Stimulated activated naive B cell treated with anti-CD40 and anti-IgM and Interleukin-4, amounts not matched to agents 10 μg/mL and 1 μg/mL and 100 μg/mL, for 72 hours (primary cell): Measurements from ENCODE around the gene CYP1B1.
A peak's percentile ranks its signal among the peaks of the same experiment; 100 is the strongest.

Source experiments
- ATAC-seq, 2 donors: fragments of 150-1000 bp; cut with Tn5 transposase; replicated peaks; 2 replicates each; pipeline ENCODE4 v1.10.0; 2021; ENCODE audit warnings: moderate library complexity in 1 of 2
- DNase-seq: peaks from one replicate; pipeline ENCODE4 v3.0.0; 2021
- H3K27ac Mint-ChIP-seq: one replicate; pipeline ENCODE4 v1.8.0; 2022; ENCODE audit warnings: mild to moderate bottlenecking, mixed read lengths
- H3K27me3 Mint-ChIP-seq, 2 donors: one replicate each; pipeline ENCODE4 v1.8.0; 2022; ENCODE audit warnings: mixed read lengths in 2 of 2
- H3K36me3 Mint-ChIP-seq, 2 donors: one replicate each; pipeline ENCODE4 v1.8.0; 2022; ENCODE audit warnings: mixed read lengths in 2 of 2, mild to moderate bottlenecking in 1 of 2
- H3K4me1 Mint-ChIP-seq, 2 donors: one replicate each; pipeline ENCODE4 v1.8.0; 2022; ENCODE audit warnings: mixed read lengths in 2 of 2, mild to moderate bottlenecking in 1 of 2
- H3K4me3 Mint-ChIP-seq, 2 donors: one replicate each; pipeline ENCODE4 v1.8.0; 2022; ENCODE audit warnings: mild to moderate bottlenecking in 2 of 2, mixed read lengths in 2 of 2, moderate library complexity in 1 of 2
- H3K9me3 Mint-ChIP-seq, 2 donors: one replicate each; pipeline ENCODE4 v1.8.0; 2022; ENCODE audit warnings: mixed read lengths in 2 of 2, mild to moderate bottlenecking in 1 of 2

CYP1B1 gene

GRCh38 chr2:38108907-38109731, 33.2 kb upstream of the CYP1B1 start:
- H3K4me1 Mint-ChIP-seq = peaks cover 9 to 12% of the 10 kb centered on the region in 2 donors

GRCh38 chr2:38107738-38108410, 31.9 kb upstream of the CYP1B1 start:
- H3K4me3 Mint-ChIP-seq = no peak overlapping the region
- H3K9me3 Mint-ChIP-seq = peaks cover 11 to 12% of the 10 kb centered on the region in 2 donors
- H3K4me1 Mint-ChIP-seq = peaks cover 9 to 12% of the 10 kb centered on the region in 2 donors
- no peak overlapping the region for H3K27ac Mint-ChIP-seq
- DNase-seq (no peak), ATAC-seq (no peak)
- peaks cover 41 to 55% of the 10 kb centered on the region in 2 donors for H3K27me3 Mint-ChIP-seq
- peaks cover 1 to 11% of the 10 kb centered on the region in 2 donors for H3K36me3 Mint-ChIP-seq

More at GRCh38 chr2:38108907-38109731, 33.2 kb upstream of the CYP1B1 start:
- ATAC-seq = no peak
- no peak for DNase-seq
- H3K36me3 Mint-ChIP-seq = peaks cover 1 to 3% of the 10 kb centered on the region in 2 donors
- peaks cover 36 to 56% of the 10 kb centered on the region in 2 donors for H3K27me3 Mint-ChIP-seq
- no peak overlapping the region for H3K4me3 Mint-ChIP-seq
- H3K9me3 Mint-ChIP-seq = peaks cover 4 to 8% of the 10 kb centered on the region in 2 donors
- H3K27ac Mint-ChIP-seq = no peak overlapping the region

GRCh38 chr2:38106405-38107094, 30.6 kb upstream of the CYP1B1 start:
- Mint-ChIP-seq H3K27ac (no peak overlapping the region), H3K4me1 (peaks cover 9 to 12% of the 10 kb centered on the region in 2 donors), H3K27me3 (peaks cover 34 to 51% of the 10 kb centered on the region in 2 donors), H3K4me3 (peak overlapping the region in 1 of 2 donors; percentile 14), H3K36me3 (peaks cover 1 to 11% of the 10 kb centered on the region in 2 donors), H3K9me3 (peaks cover 10 to 12% of the 10 kb centered on the region in 2 donors)
- DNase-seq (no peak), ATAC-seq (peak; percentile 45 to 60)

GRCh38 chr2:38105922-38106321, 30.0 kb upstream of the CYP1B1 start:
- Mint-ChIP-seq H3K9me3 (peaks cover 6 to 7% of the 10 kb centered on the region in 2 donors), H3K4me1 (peaks cover 9 to 12% of the 10 kb centered on the region in 2 donors), H3K27me3 (peaks cover 29 to 49% of the 10 kb centered on the region in 2 donors), H3K27ac (no peak overlapping the region), H3K4me3 (no peak overlapping the region), H3K36me3 (peaks cover 1 to 9% of the 10 kb centered on the region in 2 donors)
- no peak for ATAC-seq
- DNase-seq = no peak

- no peak overlapping the region for H3K4me3 Mint-ChIP-seq
- peaks cover 6 to 7% of the 10 kb centered on the region in 2 donors for H3K9me3 Mint-ChIP-seq
- no peak overlapping the region for H3K27ac Mint-ChIP-seq
- H3K27me3 Mint-ChIP-seq = peaks cover 34 to 51% of the 10 kb centered on the region in 2 donors
- peaks cover 9 to 12% of the 10 kb centered on the region in 2 donors for H3K4me1 Mint-ChIP-seq
- ATAC-seq (no peak), DNase-seq (no peak)
- peaks cover 1 to 12% of the 10 kb centered on the region in 2 donors for H3K36me3 Mint-ChIP-seq
These were observed 28.6 kb upstream of the CYP1B1 start for GRCh38 chr2:38104598-38104997.

- H3K27ac Mint-ChIP-seq = no peak overlapping the region
- H3K9me3 Mint-ChIP-seq = peaks cover 3 to 7% of the 10 kb centered on the region in 2 donors
- H3K4me3 Mint-ChIP-seq = no peak overlapping the region
- peaks cover 28 to 36% of the 10 kb centered on the region in 2 donors for H3K4me1 Mint-ChIP-seq
- peaks cover 53 to 72% of the 10 kb centered on the region in 2 donors for H3K27me3 Mint-ChIP-seq
- peaks cover 1 to 12% of the 10 kb centered on the region in 2 donors for H3K36me3 Mint-ChIP-seq
- no peak for ATAC-seq
- no peak for DNase-seq
These were observed 24.4 kb upstream of the CYP1B1 start for GRCh38 chr2:38100328-38100727.

- H3K36me3 Mint-ChIP-seq = peaks cover under 1 to 12% of the 10 kb centered on the region in 2 donors
- no peak for ATAC-seq
- no peak overlapping the region for H3K27ac Mint-ChIP-seq
- H3K9me3 Mint-ChIP-seq = peaks cover 3 to 7% of the 10 kb centered on the region in 2 donors
- peaks cover 28 to 36% of the 10 kb centered on the region in 2 donors for H3K4me1 Mint-ChIP-seq
- H3K27me3 Mint-ChIP-seq = peaks cover 61 to 79% of the 10 kb centered on the region in 2 donors
- H3K4me3 Mint-ChIP-seq = peak overlapping the region; percentile 66 to 72
- no peak for DNase-seq
These were observed 23.4 kb upstream of the CYP1B1 start for GRCh38 chr2:38099099-38100028.

- peak overlapping the region; percentile 26 for H3K27ac Mint-ChIP-seq
- peaks cover 3 to 5% of the 10 kb centered on the region in 2 donors for H3K9me3 Mint-ChIP-seq
- H3K27me3 Mint-ChIP-seq = peaks cover 61 to 79% of the 10 kb centered on the region in 2 donors
- peak overlapping the region; percentile 66 to 72 for H3K4me3 Mint-ChIP-seq
- H3K36me3 Mint-ChIP-seq = peaks cover 0 to 9% of the 10 kb centered on the region in 2 donors
- peaks cover 28 to 36% of the 10 kb centered on the region in 2 donors for H3K4me1 Mint-ChIP-seq
- DNase-seq (no peak), ATAC-seq (peak in 1 of 2 donors; percentile 10)
These were observed 22.6 kb upstream of the CYP1B1 start for GRCh38 chr2:38098421-38099098.

- Mint-ChIP-seq H3K4me3 (peak overlapping the region; percentile 66 to 72), H3K27me3 (peaks cover 62 to 79% of the 10 kb centered on the region in 2 donors)
These were observed 22.0 kb upstream of the CYP1B1 start for GRCh38 chr2:38097988-38098385.

GRCh38 chr2:38097258-38097987, 21.5 kb upstream of the CYP1B1 start:
- no peak overlapping the region for H3K27ac Mint-ChIP-seq
- peaks cover 63 to 82% of the 10 kb centered on the region in 2 donors for H3K27me3 Mint-ChIP-seq
- H3K36me3 Mint-ChIP-seq = peaks cover 0 to 4% of the 10 kb centered on the region in 2 donors
- peaks cover 28 to 36% of the 10 kb centered on the region in 2 donors for H3K4me1 Mint-ChIP-seq
- no peaks in the 10 kb centered on the region for H3K9me3 Mint-ChIP-seq
- H3K4me3 Mint-ChIP-seq = no peak overlapping the region
- DNase-seq = no peak
- no peak for ATAC-seq

More at GRCh38 chr2:38097988-38098385, 22.0 kb upstream of the CYP1B1 start:
- H3K4me1 Mint-ChIP-seq = peaks cover 28 to 36% of the 10 kb centered on the region in 2 donors
- DNase-seq (no peak), ATAC-seq (no peak)
- peaks cover 0 to 4% of the 10 kb centered on the region in 2 donors for H3K36me3 Mint-ChIP-seq
- H3K27ac Mint-ChIP-seq = peak overlapping the region; percentile 26
- no peaks in the 10 kb centered on the region for H3K9me3 Mint-ChIP-seq

- peak; percentile 42 for DNase-seq
- Mint-ChIP-seq H3K4me1 (peaks cover 28 to 36% of the 10 kb centered on the region in 2 donors), H3K9me3 (no peaks in the 10 kb centered on the region)
These were observed 20.3 kb upstream of the CYP1B1 start for GRCh38 chr2:38095996-38096861.

More at GRCh38 chr2:38095996-38096861, 20.3 kb upstream of the CYP1B1 start:
- Mint-ChIP-seq H3K4me3 (peak overlapping the region; percentile 14 to 18), H3K27ac (peak overlapping the region; percentile 95), H3K36me3 (peaks cover 0 to 4% of the 10 kb centered on the region in 2 donors), H3K27me3 (peaks cover 66 to 74% of the 10 kb centered on the region in 2 donors)
- ATAC-seq = peak; percentile 81 to 89
